Lower leg skin (tissue), 4 donors: ENCODE measurements around the gene MINDY4. TPM values are rescaled to one million over a fixed set of nuclear protein-coding genes. Genes with fewer than 3 reads are reported as not detected.

Experiments
- DNase-seq, 2 donors: peaks; one replicate each; pipeline ENCODE4 v3.0.0-alpha.2; 2019; ENCODE audit warnings: low spot score in 2 of 2
- H3K4me3 ChIP-seq: fragments of 200-600 bp; sonication (generic); 2 replicates; pipeline ENCODE4 v1.5.1; 2017; ENCODE audit warnings: mild to moderate bottlenecking, low read depth; ENCODE audit not compliant: poor library complexity, severe bottlenecking
- CTCF ChIP-seq, 3 donors: fragments of 450-650 bp; IDR thresholded peaks; one replicate each; pipeline ENCODE4 v1.5.1; 2016; ENCODE audit warnings: antibody characterized with exemption in 3 of 3, mild to moderate bottlenecking in 3 of 3, moderate library complexity in 2 of 3
- POLR2A ChIP-seq, 2 donors: fragments of 450-650 bp; IDR thresholded peaks; one replicate each; pipeline ENCODE4 v1.6.1; 2016 to 2017; ENCODE audit warnings: antibody characterized with exemption in 2 of 2, mild to moderate bottlenecking in 1 of 2, moderate library complexity in 1 of 2
- WGBS, 2 donors: methylation state at CpG; one replicate each; pipeline ENCODE4 v1.1.5; 2018; 5-methylcytosine and 5-hydroxymethylcytosine counted together
- intact Hi-C: fragments of 100-400 bp; cut with DNase I; formaldehyde crosslinking; loops from one replicate; pipeline ENCODE4 v1.15.0; 2023; ENCODE audit warnings: low total_unique reads
- total RNA-seq, 4 donors: library from RNA; depleted of rRNA; stranded (reverse); fragments of >200 nt; gene quantifications; one replicate each; pipeline ENCODE4 v1.1.0, GENCODE V29; 2016

MINDY4 gene
- total RNA-seq, 4 donors from 2014 or later = 4.0 to 4.7 (median 4.4) TPM

- no peak overlapping the region for H3K4me3 ChIP-seq
- no peak for DNase-seq
- intact Hi-C loops = no loop called here
- TF ChIP-seq CTCF (IDR thresholded peaks at IDR 0.05) (no peak), POLR2A (IDR thresholded peaks at IDR 0.05) (no peak)
- 90% methylated on average over 4 of the region's 4 CpGs for WGBS, 2 donors
Observed at GRCh38 chr7:30880941-30881340, 109.7 kb downstream of the MINDY4 start.

DNA sequence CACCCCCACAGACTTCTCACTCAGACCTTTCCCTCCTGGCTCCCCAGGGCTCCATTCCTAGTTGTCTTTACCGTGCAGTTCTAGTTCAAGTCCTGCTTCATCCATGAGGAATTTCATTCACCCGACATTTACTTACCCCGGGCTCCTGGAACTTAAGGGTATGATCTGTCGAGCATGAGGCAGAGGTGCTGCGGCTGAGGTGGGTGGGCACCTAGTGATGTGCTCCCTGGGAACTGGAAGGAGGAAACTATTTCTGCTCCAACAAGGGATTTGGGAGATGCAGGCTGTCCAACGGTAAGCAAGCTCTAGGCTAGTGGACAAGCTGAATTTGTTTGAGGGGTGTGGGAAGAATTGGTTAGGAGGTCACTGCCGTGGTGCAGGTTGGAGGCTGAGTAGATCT, 110.2 kb downstream of the MINDY4 start:
- WGBS, 2 donors = 90 to 94% methylated on average over 7 of the region's 7 CpGs
- intact Hi-C loops = no loop called here
- TF ChIP-seq POLR2A (IDR thresholded peaks at IDR 0.05) (no peak), CTCF (IDR thresholded peaks at IDR 0.05) (no peak)
- H3K4me3 ChIP-seq = no peak overlapping the region
- DNase-seq = no peak

GRCh38 chr7:30884881-30885280, 113.7 kb downstream of the MINDY4 start:
- TF ChIP-seq POLR2A (IDR thresholded peaks at IDR 0.05) = no peak
- TF ChIP-seq CTCF (IDR thresholded peaks at IDR 0.05) = no peak
- intact Hi-C loops = no loop called here
- DNase-seq = no peak
- no peak overlapping the region for H3K4me3 ChIP-seq

- TF ChIP-seq CTCF (IDR thresholded peaks at IDR 0.05) = no peak
- TF ChIP-seq POLR2A (IDR thresholded peaks at IDR 0.05) = no peak
- H3K4me3 ChIP-seq = no peak overlapping the region
- peak in 1 of 2 donors; percentile 35 for DNase-seq
- intact Hi-C loops = no loop called here
- 51 to 62% methylated on average over 7 of the region's 7 CpGs for WGBS, 2 donors
Observed at GRCh38 chr7:30886608-30887011, 115.4 kb downstream of the MINDY4 start.

- WGBS, 2 donors = 44 to 48% methylated on average over 7 to 8 of the region's 10 CpGs
Observed at GRCh38 chr7:30887464-30887872, 116.3 kb downstream of the MINDY4 start.

DNA sequence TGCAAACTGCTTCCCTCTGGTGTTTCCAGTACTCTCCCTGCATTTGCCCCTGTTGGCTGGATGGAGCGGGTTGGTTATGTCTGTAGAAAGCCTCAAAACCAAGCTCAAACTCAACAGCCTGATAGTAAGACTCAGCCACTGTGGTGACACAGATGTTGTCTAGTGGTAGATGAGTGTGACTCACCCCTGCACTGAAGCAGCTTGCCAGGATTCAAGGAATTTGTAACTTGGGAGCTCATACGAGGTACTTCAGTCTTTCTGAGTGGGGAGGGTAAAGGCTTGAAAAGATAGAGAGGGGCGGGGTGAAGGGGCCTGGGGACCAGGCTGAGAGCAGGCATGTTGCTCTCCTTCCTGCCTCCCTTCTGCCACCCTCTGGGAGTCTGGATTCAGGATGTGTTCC, 117.5 kb downstream of the MINDY4 start:
- DNase-seq = peak in 1 of 2 donors; percentile 48
- 36 to 49% methylated on average over 3 of the region's 3 CpGs for WGBS, 2 donors
- intact Hi-C loops = no loop called here
- no peak overlapping the region for H3K4me3 ChIP-seq
- TF ChIP-seq CTCF (IDR thresholded peaks at IDR 0.05) (no peak), POLR2A (IDR thresholded peaks at IDR 0.05) (no peak)

More at GRCh38 chr7:30887464-30887872, 116.3 kb downstream of the MINDY4 start:
- DNase-seq = no peak
- TF ChIP-seq POLR2A (IDR thresholded peaks at IDR 0.05) = no peak
- intact Hi-C loops = no loop called here
- H3K4me3 ChIP-seq = no peak overlapping the region
